ENCODE data around the gene HKDC1.

DNA sequence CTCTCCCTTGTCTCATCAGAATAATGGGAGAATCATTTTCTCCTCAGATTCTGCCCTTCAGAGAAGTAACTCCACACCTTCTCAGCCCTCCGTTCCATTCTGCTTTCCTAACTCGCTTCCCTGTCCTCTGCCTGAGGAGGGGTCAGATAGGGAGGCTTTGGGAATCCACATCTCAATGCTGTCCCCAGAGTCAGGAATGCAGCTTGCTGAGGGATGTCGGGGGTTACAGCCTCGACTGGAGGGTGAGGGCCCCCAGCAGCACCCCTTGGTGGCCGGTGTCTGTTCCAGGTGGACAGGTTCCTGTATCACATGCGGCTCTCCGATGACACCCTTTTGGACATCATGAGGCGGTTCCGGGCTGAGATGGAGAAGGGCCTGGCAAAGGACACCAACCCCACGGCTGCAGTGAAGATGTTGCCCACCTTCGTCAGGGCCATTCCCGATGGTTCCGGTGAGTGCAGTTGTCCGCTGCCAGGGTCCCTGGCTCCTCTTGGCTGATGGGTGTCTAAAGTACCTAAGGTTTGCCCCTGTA is 6.9 kb downstream of the HKDC1 start:
- no peak for TF ChIP-seq POLR2AphosphoS5 (IDR thresholded peaks at IDR 0.05)
- TF ChIP-seq, protein P1, sequence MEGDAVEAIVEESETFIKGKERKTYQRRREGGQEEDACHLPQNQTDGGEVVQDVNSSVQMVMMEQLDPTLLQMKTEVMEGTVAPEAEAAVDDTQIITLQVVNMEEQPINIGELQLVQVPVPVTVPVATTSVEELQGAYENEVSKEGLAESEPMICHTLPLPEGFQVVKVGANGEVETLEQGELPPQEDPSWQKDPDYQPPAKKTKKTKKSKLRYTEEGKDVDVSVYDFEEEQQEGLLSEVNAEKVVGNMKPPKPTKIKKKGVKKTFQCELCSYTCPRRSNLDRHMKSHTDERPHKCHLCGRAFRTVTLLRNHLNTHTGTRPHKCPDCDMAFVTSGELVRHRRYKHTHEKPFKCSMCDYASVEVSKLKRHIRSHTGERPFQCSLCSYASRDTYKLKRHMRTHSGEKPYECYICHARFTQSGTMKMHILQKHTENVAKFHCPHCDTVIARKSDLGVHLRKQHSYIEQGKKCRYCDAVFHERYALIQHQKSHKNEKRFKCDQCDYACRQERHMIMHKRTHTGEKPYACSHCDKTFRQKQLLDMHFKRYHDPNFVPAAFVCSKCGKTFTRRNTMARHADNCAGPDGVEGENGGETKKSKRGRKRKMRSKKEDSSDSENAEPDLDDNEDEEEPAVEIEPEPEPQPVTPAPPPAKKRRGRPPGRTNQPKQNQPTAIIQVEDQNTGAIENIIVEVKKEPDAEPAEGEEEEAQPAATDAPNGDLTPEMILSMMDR (IDR thresholded peaks at IDR 0.05) = no peak

All from suprapubic skin (tissue), 3 donors.